HG03139 (cell line): ENCODE results near the gene FAM171A1.
"Not testable (repeated sequence)": the region's sequence is repeated elsewhere in the genome, so short reads cannot be mapped to it uniquely, and the experiment has no call there.

Source experiments
- ATAC-seq: cut with Tn5 transposase; IDR thresholded peaks from one replicate; pipeline ENCODE4 v1.9.1; 2021; ENCODE audit not compliant: unreplicated experiment

Gene FAM171A1

DNA sequence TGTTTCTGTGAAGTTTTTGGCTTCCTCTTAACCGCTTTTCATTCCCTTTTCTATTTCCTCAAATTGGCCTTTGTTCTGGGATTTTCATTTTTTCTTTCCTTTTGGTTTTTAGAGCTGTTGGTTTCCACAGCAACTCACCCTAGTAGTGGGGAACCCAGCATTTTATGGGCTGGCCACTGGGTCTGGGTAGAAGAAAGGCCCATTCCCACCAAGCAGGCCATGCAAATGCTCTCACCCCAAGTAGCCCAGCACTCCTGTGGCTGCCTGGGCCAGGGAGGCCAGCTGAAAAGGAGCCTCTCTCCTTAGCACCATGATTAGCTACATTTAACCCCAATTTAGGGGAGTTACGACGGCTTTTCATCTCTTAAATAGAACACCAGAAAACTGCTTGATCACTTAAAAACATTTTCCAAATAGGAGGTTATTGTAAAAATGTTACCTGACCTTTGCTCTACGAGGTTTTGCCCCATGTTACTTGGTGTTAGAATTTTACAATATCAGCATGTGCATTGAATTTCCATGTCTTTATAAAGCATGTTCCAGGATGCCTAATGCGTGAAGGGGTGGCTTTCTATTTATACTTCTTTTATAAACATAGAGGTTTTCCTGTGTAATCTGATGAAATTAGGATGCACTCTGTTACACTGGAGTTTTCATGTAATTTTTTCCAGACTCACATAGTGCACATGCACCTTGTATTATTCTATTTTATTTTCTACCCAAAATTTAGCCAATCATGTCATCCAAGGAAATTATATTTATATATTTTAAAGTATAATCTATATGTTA lies 75.4 kb downstream of the FAM171A1 start:
- ATAC-seq: no peak

GRCh38 chr10:15293862-15294842 lies 76.9 kb downstream of the FAM171A1 start:
- ATAC-seq: no peak

DNA sequence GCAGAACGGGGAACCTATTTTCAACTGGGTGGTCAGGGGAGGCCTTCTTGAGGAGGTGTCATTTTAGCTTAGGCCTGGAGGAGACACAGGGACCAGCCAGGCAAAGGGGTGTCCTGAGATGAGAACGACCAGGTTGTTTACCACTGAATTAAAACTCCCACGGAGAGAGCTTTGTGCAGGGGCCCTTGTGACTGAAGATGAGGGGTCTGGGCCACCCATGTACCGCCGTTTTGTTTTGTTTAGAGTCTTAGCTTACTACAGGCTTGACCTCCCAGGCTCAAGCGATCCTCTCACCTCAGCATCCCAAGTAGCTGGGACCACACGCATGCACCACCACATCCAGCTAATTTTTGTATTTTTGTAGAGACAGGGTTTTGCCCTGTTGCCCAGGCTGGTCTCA lies 80.4 kb downstream of the FAM171A1 start:
- no peak for ATAC-seq

DNA sequence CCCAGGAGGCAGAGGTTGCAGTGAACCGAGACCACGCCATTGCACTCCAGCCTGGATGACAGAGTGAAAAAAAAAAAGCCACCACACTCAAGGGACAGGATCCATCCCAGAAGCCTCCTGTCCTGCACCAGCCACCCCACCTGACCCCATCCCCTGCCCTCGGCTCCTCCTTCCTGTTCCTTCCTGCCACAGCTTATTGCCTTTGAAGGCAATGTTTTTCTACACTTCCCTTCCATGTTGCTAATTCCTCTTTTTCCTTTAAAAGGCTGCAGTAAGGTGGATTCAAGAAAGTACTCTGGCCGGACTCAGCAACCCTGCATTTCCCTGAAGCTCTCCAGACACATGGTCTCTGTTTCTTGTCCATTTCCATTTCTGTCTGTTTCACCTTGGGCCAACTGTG lies 80.9 kb downstream of the FAM171A1 start:
- ATAC-seq: no peak

GRCh38 chr10:15280974-15281373 lies 90.1 kb downstream of the FAM171A1 start:
- no peak for ATAC-seq

GRCh38 chr10:15280462-15280861 lies 90.6 kb downstream of the FAM171A1 start:
- ATAC-seq: no peak

DNA sequence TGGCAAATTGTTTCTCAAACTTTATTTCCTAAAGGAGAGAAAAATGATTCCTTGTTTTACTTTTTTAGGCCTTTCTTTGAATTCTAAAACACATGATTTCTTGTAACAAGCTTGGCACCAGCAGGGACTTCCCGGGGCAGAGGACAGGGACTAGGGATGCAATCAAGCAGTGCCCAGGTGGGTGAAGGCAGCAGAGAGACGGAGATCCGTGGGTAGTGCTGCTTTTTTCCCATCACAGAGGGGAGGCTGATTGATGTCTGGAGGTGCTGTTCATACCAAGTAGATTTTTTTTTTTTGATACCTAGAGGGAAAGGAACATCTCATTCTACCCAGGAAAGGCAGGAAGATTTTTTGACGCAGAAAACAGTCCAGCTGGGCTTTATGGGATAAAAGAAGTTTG lies 91.9 kb downstream of the FAM171A1 start:
- ATAC-seq: no peak

DNA sequence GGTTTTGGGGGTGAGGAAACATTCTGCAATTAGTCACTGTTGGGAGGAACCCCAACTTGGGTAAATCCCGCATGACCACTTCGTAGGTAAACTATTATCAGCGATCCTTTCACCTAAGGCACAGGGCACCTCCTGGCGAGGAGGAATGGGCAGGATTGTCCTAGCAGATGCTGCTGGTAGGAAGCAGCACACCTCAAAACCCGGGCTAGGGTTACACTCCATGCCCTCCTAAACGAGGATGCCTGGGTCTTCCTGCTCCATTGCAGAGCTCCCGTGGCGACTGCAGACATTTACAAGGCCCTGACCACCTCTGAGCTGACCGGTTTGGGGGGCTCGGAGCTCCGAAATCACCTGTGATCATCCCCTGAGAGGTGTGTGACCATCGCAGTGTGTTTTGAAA lies 92.3 kb downstream of the FAM171A1 start:
- ATAC-seq: no peak

DNA sequence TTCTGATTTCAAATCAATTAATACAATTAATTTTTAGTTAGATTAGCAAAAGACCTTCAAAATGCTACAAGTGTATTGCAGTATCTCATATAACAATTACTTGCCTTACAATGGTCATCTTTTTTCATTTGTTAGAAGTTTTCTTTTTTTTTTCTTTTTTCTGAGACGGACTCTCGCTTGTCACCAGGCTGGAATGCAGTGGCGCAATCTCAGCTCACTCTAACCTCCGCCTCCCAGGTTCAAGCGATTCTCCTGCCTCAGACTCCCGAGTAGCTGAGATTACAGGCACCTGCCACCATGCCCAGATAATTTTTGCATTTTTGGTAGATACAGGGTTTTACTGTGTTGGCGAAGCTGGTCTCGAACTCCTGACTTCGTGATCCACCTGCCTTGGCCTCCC lies 95.0 kb downstream of the FAM171A1 start:
- not testable (repeated sequence) for ATAC-seq

- ATAC-seq: not testable (repeated sequence)
Measured at GRCh38 chr10:15269838-15270237, 101.3 kb downstream of the FAM171A1 start.

DNA sequence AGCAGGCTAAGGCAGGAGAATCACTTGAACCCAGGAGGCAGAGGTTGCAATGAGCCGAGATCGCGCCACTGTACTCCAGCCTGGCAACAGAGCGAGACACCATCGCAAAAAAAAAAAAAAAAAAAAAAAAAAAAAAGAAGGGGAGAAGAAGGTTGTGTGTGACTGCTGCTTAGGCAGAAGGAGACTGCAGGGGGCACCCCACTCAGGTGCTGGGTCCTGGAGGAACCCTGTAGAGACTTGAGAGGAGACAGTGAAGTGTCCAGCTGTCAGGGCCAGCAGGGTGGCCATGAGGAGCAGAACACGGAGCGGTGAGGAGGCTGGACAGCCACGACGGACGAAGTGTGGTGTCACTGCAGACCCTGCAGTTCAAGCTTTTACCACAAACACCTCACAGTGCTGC lies 103.6 kb downstream of the FAM171A1 start:
- no peak for ATAC-seq

DNA sequence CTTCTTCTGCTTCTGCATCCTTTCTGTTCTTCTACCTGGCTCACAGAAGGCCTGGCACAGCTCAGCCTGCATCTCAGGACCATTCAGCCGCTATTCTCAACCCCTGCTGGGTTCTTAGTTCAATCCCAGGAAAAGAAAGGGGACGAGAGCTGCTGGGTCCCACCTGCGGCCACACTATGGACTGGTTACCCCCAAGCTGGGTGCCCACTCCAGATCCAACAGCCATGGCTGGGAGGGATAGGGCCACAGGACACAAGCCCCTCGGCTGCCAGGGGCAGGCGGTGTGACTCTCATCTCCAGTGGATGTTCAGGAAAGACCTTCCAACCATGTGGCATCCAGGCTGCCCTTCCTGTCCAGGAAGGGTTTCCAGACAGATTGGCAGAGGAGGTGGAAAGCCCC lies 105.0 kb downstream of the FAM171A1 start:
- ATAC-seq: no peak

GRCh38 chr10:15265558-15265957 lies 105.5 kb downstream of the FAM171A1 start:
- ATAC-seq: no peak

GRCh38 chr10:15265056-15265455 lies 106.0 kb downstream of the FAM171A1 start:
- no peak for ATAC-seq

DNA sequence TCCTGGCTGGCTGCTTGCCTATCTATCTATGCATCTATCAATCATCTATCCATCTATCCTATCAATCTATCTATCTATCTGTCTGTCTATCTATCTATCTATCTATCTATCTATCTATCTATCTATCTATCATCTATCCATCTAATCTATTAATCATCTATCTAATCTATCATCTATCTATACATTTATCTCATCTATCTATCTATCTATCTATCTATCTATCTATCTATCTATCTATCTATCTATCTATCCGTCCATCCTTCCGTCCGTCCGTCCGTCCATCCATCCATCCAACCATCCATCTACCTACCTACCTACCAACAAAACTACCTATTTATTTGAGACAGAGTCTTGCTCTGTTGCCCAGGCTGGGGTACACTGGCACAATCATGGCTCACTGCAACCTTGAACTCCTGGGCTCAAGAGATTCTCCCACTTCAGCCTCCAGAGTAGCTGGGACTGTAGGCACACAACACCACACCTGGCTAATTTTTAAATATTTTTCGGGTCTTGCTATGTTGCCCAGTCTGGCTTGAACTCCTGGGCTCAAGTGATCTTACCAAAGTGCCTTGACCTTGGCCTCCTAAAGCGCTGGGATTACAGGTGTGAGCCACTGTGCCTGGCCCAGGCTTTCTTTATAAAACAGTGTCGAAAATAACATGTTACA lies 107.3 kb downstream of the FAM171A1 start:
- ATAC-seq: no peak

GRCh38 chr10:15262036-15262713 lies 108.9 kb downstream of the FAM171A1 start:
- no peak for ATAC-seq

DNA sequence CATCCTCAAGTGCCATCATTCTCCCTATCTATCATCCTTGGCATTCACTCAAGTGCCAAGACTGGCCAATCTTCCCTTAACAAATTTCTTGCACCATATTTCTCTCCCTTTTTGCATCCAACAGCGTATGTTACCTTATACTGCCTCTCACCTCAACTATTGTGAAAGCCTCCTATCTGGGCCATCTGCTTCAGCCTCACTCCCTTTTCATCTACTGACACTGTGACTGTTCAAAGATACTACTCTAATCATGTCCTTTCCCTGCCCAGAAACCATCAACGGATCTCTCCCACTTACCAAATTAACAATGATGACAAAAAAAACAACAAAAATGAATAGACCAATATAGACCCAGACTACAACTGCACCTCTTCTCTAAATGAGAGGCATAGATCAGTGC lies 112.0 kb downstream of the FAM171A1 start:
- ATAC-seq: no peak

- ATAC-seq: no peak
Measured at GRCh38 chr10:15258255-15258654, 112.8 kb downstream of the FAM171A1 start.

DNA sequence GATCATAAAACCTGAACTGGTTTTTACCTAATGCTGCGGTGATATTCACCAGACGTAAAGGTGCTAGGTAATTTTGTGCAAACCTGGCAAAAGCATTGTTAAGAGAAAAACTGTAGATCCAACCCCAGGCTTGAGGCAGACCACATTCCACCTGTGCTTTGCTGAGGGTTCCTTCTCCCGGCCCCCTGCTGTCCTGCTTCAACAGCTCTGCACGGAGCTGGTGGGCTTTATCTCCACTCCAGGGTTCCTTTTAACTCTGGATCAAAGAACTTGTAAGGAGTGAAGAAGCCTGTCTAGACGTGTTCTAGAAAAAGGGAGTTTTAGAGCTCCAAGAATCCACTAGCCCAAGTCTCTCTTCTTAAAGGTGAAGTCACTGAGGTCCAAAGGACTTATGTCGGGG lies 115.1 kb downstream of the FAM171A1 start:
- no peak for ATAC-seq

DNA sequence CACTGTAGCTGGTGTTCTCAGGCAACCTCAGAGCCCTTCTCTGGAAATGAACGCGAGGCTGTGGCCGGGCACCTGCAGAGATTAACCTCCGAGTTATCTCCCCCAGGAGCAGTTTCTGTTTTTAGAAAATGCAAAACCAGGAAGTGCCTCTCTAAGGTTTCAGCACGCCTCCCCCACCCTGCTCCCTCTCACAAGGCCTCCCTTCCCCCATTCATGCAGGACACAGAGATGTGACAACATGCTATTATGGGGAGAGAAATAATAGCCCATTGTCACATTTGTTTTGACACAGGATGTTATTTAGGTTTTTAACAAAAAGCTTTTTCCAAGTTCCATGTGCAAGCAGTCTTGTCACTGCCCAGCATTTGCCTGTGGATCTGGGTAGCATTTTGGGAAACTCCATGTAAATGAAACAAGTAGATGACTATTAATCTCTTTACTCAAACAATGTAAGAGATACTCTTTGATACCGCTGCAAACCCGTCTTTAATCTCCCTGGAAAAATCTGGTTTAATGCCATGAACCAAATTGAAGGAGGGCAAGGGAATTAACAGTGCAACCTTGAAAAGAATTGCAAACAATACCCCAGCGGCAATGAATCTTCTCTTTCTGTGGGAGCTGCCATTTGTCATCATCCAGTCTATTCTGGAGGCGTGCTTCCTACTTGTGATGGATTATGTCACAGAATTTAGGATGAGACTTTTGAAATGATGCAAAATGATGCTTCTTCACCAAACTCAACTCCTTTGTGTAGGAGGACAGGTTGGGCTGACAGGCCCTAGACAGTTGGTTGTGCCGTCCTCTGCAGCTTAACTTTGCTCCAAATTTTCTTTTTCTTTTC lies 116.1 kb downstream of the FAM171A1 start:
- ATAC-seq: no peak
